HepG2 (cell line): Measurements from ENCODE around the gene C16orf89. TPM values are rescaled to one million over a fixed set of nuclear protein-coding genes. Genes with fewer than 3 reads are reported as not detected.
"Not testable (repeated sequence)": the region's sequence is repeated elsewhere in the genome, so short reads cannot be mapped to it uniquely, and the experiment has no call there.

Experiments
- CTCF ChIP-seq: sonication (generic); formaldehyde crosslinking; IDR thresholded peaks from 2 replicates; pipeline ENCODE4 v1.5.0; 2020; ENCODE audit warnings: mild to moderate bottlenecking, missing genetic modification reagents, moderate library complexity
- HOXA9 ChIP-seq: sonication (generic); formaldehyde crosslinking; IDR thresholded peaks from 2 replicates; pipeline ENCODE4 v1.8.1; 2022; ENCODE audit warnings: missing genetic modification reagents, mild to moderate bottlenecking, moderate library complexity, borderline replicate concordance
- IKZF5 ChIP-seq: IDR thresholded peaks from 2 replicates; pipeline ENCODE4 v1.6.1; 2018; ENCODE audit warnings: missing genetic modification reagents, mild to moderate bottlenecking, missing compliant biosample characterization
- KDM2A ChIP-seq: sonication (generic); formaldehyde crosslinking; IDR thresholded peaks from 2 replicates; pipeline ENCODE4 v1.4.0; 2020; ENCODE audit warnings: low read depth, missing genetic modification reagents, borderline replicate concordance
- KLF11 ChIP-seq: IDR thresholded peaks from 2 replicates; pipeline ENCODE4 v1.6.1; 2016; ENCODE audit warnings: missing compliant biosample characterization
- NR2F2 ChIP-seq: IDR thresholded peaks from 2 replicates; pipeline ENCODE4 v1.6.1; 2012; ENCODE audit warnings: low read depth, inconsistent platforms, borderline replicate concordance
- NR2F6 ChIP-seq, 2 experiments: IDR thresholded peaks; 2 replicates each; pipeline ENCODE4 v1.6.1; 2016; ENCODE audit warnings: antibody characterized with exemption in 1 of 2, mild to moderate bottlenecking in 1 of 2
- PRDM10 ChIP-seq: sonication (generic); formaldehyde crosslinking; IDR thresholded peaks from 2 replicates; pipeline ENCODE4 v1.4.0; 2020; ENCODE audit warnings: low read depth, missing genetic modification reagents
- RBFOX2 ChIP-seq: fragments of 200-400 bp; formaldehyde crosslinking; IDR thresholded peaks from 2 replicates; pipeline ENCODE4 v1.6.1; 2017; ENCODE audit warnings: low read depth, mild to moderate bottlenecking, low read length
- SRY ChIP-seq: sonication (generic); formaldehyde crosslinking; IDR thresholded peaks from 2 replicates; pipeline ENCODE4 v1.8.0; 2022; ENCODE audit warnings: mild to moderate bottlenecking, missing genetic modification reagents
- THAP8 ChIP-seq: sonication (generic); formaldehyde crosslinking; IDR thresholded peaks from 2 replicates; pipeline ENCODE4 v1.5.1; 2020; ENCODE audit warnings: missing genetic modification reagents, mild to moderate bottlenecking, borderline replicate concordance
- TP53 ChIP-seq: sonication (generic); formaldehyde crosslinking; conservative IDR thresholded peaks from 2 replicates; pipeline ENCODE4 v1.4.0; 2020; ENCODE audit warnings: missing genetic modification reagents
- ZBTB2 ChIP-seq: sonication (generic); formaldehyde crosslinking; IDR thresholded peaks from 2 replicates; pipeline ENCODE4 v1.8.0; 2022; ENCODE audit warnings: low read depth, missing genetic modification reagents
- ZNF260 ChIP-seq: sonication (generic); formaldehyde crosslinking; IDR thresholded peaks from 2 replicates; pipeline ENCODE4 v1.4.0; 2020; ENCODE audit warnings: missing genetic modification reagents, low read depth, mild to moderate bottlenecking, borderline replicate concordance
- ZNF33B ChIP-seq: sonication (generic); formaldehyde crosslinking; IDR thresholded peaks from 2 replicates; pipeline ENCODE4 v1.5.1; 2020; ENCODE audit warnings: mild to moderate bottlenecking, missing genetic modification reagents
- ZNF567 ChIP-seq: sonication (generic); formaldehyde crosslinking; IDR thresholded peaks from 2 replicates; pipeline ENCODE4 v1.8.1; 2023; ENCODE audit warnings: mild to moderate bottlenecking, missing genetic modification reagents, borderline replicate concordance
- ZSCAN31 ChIP-seq: sonication (generic); formaldehyde crosslinking; IDR thresholded peaks from 2 replicates; pipeline ENCODE4 v1.5.0; 2020; ENCODE audit warnings: low read depth, mild to moderate bottlenecking, missing genetic modification reagents
- polyA plus RNA-seq, 8 experiments: library from polyadenylated mRNA; depleted of rRNA in 3 of 8; stranded (reverse) in 7 of 8; unstranded in 1 of 8; fragments of >200 nt; fragmentation: Illumina TruSeq in 4 of 8; extraction: Trizol in 4 of 8; gene quantifications; 2 replicates each; pipeline versions ENCODE4 v1.2.1 to v1.2.3, GENCODE V29; 2011 to 2016; ENCODE audit warnings: low read depth in 4 of 8, missing spikeins in 1 of 8, mixed read lengths in 1 of 8; ENCODE audit not compliant: insufficient read depth in 1 of 8
- total RNA-seq, 5 experiments: library from RNA; depleted of rRNA; stranded (reverse); fragments of >200 nt; fragmentation: Illumina TruSeq; extraction: Trizol; gene quantifications; 2 replicates each; pipeline ENCODE4 v1.2.3, GENCODE V29; 2016; ENCODE audit warnings: low read depth in 1 of 5

The C16orf89 gene
- total and polyA plus RNA-seq, 2 of the 13 experiments (the other 11 are each of a cell fraction or from before 2014, with no cell fraction given) = 1.9 to 3.4 TPM

- TF ChIP-seq ZNF33B (CRISPR knock-in tag) = peak; percentile 25
- TF ChIP-seq IKZF5 (CRISPR knock-in tag) = peak; percentile 72
- peak; percentile 68; the same call in 1 of the 2 replicates for TF ChIP-seq ZSCAN31 (CRISPR knock-in tag)
- TF ChIP-seq KLF11 (CRISPR knock-in tag) = 0 out of 2 replicates have a peak, but pooled peaks have one; percentile 5
- TF ChIP-seq ZNF260 (CRISPR knock-in tag) = 0 out of 2 replicates have a peak, but pooled peaks have one; percentile 82
- peak; percentile 90; the same call in 1 of the 2 replicates for TF ChIP-seq ZNF567 (CRISPR knock-in tag)
- peak; percentile 75 for TF ChIP-seq CTCF
- TF ChIP-seq TP53 = 0 out of 2 replicates have a peak, but pooled peaks have one; percentile 49
- TF ChIP-seq NR2F2 = peak; percentile 31; the same call in 1 of the 2 replicates
- not testable (repeated sequence) for TF ChIP-seq NR2F6 (IDR thresholded peaks at IDR 0.05)
- TF ChIP-seq NR2F6 (CRISPR knock-in tag; IDR thresholded peaks at IDR 0.05) = 0 out of 2 replicates have a peak, but pooled peaks have one; percentile 7
- TF ChIP-seq HOXA9 (CRISPR knock-in tag) = peak; percentile 91
- TF ChIP-seq PRDM10 (CRISPR knock-in tag) = 0 out of 2 replicates have a peak, but pooled peaks have one; percentile 15
- TF ChIP-seq THAP8 = peak; percentile 79; the same call in 1 of the 2 replicates
- peak; percentile 81 for TF ChIP-seq RBFOX2
- TF ChIP-seq ZBTB2 (CRISPR knock-in tag) = 0 out of 2 replicates have a peak, but pooled peaks have one; percentile 52
- TF ChIP-seq KDM2A = peak; percentile 50; the same call in 1 of the 2 replicates
- peak; percentile 87 for TF ChIP-seq SRY
These were observed 31.9 kb upstream of the C16orf89 start, which contains the start of gene EEF2KMT (continued) for GRCh38 chr16:5097470-5098220.
